ENCODE results near the gene ZMAT5. TPM values are rescaled to one million over a fixed set of nuclear protein-coding genes. Genes with fewer than 3 reads are reported as not detected.

The ZMAT5 gene
- total RNA-seq, 4 donors from 2014 or later, result 13.3 to 33.8 (median 23.1) TPM

- no peaks in the 10 kb centered on the region for H3K27me3 ChIP-seq
- TF ChIP-seq POLR2A (IDR thresholded peaks at IDR 0.05; ENCODE audit: low read depth) (no peak), POLR2AphosphoS5 (IDR thresholded peaks at IDR 0.05) (no peak), EP300 (IDR thresholded peaks at IDR 0.05) (no peak)
- TF ChIP-seq, protein P1, sequence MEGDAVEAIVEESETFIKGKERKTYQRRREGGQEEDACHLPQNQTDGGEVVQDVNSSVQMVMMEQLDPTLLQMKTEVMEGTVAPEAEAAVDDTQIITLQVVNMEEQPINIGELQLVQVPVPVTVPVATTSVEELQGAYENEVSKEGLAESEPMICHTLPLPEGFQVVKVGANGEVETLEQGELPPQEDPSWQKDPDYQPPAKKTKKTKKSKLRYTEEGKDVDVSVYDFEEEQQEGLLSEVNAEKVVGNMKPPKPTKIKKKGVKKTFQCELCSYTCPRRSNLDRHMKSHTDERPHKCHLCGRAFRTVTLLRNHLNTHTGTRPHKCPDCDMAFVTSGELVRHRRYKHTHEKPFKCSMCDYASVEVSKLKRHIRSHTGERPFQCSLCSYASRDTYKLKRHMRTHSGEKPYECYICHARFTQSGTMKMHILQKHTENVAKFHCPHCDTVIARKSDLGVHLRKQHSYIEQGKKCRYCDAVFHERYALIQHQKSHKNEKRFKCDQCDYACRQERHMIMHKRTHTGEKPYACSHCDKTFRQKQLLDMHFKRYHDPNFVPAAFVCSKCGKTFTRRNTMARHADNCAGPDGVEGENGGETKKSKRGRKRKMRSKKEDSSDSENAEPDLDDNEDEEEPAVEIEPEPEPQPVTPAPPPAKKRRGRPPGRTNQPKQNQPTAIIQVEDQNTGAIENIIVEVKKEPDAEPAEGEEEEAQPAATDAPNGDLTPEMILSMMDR (IDR thresholded peaks at IDR 0.05), result no peak
- H3K4me3 ChIP-seq, result no peak overlapping the region
- H3K9me3 ChIP-seq, result no peaks in the 10 kb centered on the region
- H3K36me3 ChIP-seq, result peaks cover 5 to 90% (median 59%) of the 10 kb centered on the region in 4 donors
- intact Hi-C loops (cut with DNase I), result no loop called here
- no peak for DNase-seq (ENCODE audit: extremely low spot score)
- no peak overlapping the region for H3K27ac ChIP-seq (replicated peaks in 1 of 4)
- H3K4me1 ChIP-seq, result no peaks in the 10 kb centered on the region
- WGBS, result 71% methylated on average over 1 of the region's 1 CpG
These were observed 31.4 kb downstream of the ZMAT5 start for GRCh38 chr22:29735416-29735815.

DNA sequence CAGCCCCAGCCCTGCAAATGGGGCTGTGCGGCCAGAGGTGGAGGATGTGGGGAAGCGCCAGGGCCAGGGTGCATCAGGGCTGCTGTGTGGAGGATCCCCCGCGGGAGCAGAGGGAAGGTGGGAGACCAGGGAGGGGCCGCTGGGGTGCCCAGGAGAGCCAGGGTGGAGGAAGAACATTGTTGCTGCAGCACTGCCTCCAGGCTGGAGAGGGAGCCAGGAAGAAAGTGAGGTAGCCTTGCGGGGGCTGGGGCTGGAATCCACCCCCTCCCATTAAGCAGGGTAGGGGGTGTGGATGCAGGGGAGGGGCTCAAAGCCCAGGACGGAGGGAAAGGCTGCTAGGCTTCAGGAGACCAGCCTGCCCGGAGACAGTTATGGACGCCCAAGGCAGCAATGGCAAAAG, 32.0 kb downstream of the ZMAT5 start:
- intact Hi-C loops (cut with DNase I), result no loop called here
- 74% methylated on average over 9 of the region's 9 CpGs for WGBS
- peaks cover 5 to 90% (median 57%) of the 10 kb centered on the region in 4 donors for H3K36me3 ChIP-seq
- no peak overlapping the region for H3K27ac ChIP-seq (replicated peaks in 1 of 4)
- H3K9me3 ChIP-seq, result no peaks in the 10 kb centered on the region
- H3K4me1 ChIP-seq, result no peaks in the 10 kb centered on the region
- no peak for TF ChIP-seq POLR2A (IDR thresholded peaks at IDR 0.05; ENCODE audit: low read depth)
- TF ChIP-seq, protein P1 (IDR thresholded peaks at IDR 0.05), result no peak
- TF ChIP-seq POLR2AphosphoS5 (IDR thresholded peaks at IDR 0.05), result no peak
- TF ChIP-seq EP300 (IDR thresholded peaks at IDR 0.05), result no peak
- no peak overlapping the region for H3K4me3 ChIP-seq
- DNase-seq (ENCODE audit: extremely low spot score), result no peak
- H3K27me3 ChIP-seq, result no peaks in the 10 kb centered on the region

- TF ChIP-seq POLR2A (IDR thresholded peaks at IDR 0.05; ENCODE audit: low read depth), result no peak
- no peak for TF ChIP-seq POLR2AphosphoS5 (IDR thresholded peaks at IDR 0.05)
- TF ChIP-seq EP300 (IDR thresholded peaks at IDR 0.05), result no peak
- TF ChIP-seq, protein P1 (IDR thresholded peaks at IDR 0.05), result no peak
- no peak for DNase-seq (ENCODE audit: extremely low spot score)
These were observed 32.4 kb downstream of the ZMAT5 start for GRCh38 chr22:29734406-29734805.

DNA sequence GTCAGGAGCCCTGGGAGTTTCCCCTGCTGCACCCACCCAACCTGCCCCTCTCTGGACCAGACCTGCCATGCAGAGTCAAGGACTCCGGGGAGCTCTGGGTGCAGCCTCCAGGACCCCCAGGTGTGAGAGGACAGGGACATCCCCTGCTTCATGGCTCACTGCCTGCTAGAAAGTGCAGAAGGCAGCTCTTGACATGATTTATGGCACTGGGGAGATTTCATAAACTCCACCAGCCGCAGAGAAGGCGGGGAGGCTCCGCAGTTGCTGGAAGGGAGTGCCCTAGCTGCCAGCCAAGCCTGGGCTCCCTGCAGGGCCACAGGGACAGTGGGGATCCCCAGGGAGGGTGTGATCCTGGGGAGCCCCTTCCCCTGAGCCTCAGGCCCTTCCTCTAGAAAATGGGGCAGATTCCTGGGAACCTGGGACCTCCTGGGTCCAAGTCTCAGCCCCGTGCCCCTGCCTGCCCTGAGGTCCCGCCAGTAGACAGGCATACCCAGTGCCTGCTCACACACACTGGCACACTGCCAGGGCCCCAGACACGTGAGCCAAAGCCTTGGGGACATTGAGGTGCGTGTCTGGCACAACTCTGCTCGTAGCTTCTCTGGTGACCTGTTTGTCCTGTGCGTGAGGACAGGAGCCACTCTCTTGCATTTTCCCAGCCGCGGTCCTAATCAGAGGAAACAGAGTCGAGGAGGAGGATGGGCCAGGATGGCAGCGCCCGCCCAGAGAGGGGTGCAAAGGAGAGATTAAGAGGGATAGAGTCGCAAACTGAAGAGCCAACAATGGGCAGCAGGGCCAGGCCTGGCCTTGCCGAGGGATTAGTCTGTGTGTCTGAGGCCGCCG, 33.2 kb downstream of the ZMAT5 start:
- TF ChIP-seq, protein P1 (IDR thresholded peaks at IDR 0.05), result no peak
- TF ChIP-seq POLR2A (IDR thresholded peaks at IDR 0.05; ENCODE audit: low read depth) (no peak), EP300 (IDR thresholded peaks at IDR 0.05) (no peak), POLR2AphosphoS5 (IDR thresholded peaks at IDR 0.05) (no peak)
- no peak overlapping the region for H3K4me3 ChIP-seq
- no peak for DNase-seq (ENCODE audit: extremely low spot score)
- H3K27ac ChIP-seq (replicated peaks in 1 of 4), result no peak overlapping the region
- H3K9me3 ChIP-seq, result no peaks in the 10 kb centered on the region
- H3K27me3 ChIP-seq, result no peaks in the 10 kb centered on the region
- peaks cover 0 to 89% (median 49%) of the 10 kb centered on the region in 4 donors for H3K36me3 ChIP-seq
- intact Hi-C loops (cut with DNase I), result no loop called here
- 79% methylated on average over 12 of the region's 19 CpGs for WGBS
- no peaks in the 10 kb centered on the region for H3K4me1 ChIP-seq

More at GRCh38 chr22:29734406-29734805, 32.4 kb downstream of the ZMAT5 start:
- 98% methylated on average over 7 of the region's 8 CpGs for WGBS
- no peaks in the 10 kb centered on the region for H3K9me3 ChIP-seq
- no peaks in the 10 kb centered on the region for H3K27me3 ChIP-seq
- H3K4me1 ChIP-seq, result no peaks in the 10 kb centered on the region
- intact Hi-C loops (cut with DNase I), result no loop called here
- peaks cover 4 to 90% (median 55%) of the 10 kb centered on the region in 4 donors for H3K36me3 ChIP-seq
- H3K27ac ChIP-seq (replicated peaks in 1 of 4), result no peak overlapping the region
- H3K4me3 ChIP-seq, result no peak overlapping the region

Data from esophagus muscularis mucosa (tissue), 4 donors.